C4-2B (cell line): Measurements from ENCODE around the gene KCNMB2.

Experiments
- H3K27ac ChIP-seq: fragments of 450-650 bp; 2 replicates; pipeline ENCODE4 v1.5.1; 2017
- CTCF ChIP-seq: fragments of 450-650 bp; conservative IDR thresholded peaks from 2 replicates; pipeline ENCODE4 v1.5.1; 2017; ENCODE audit warnings: mild to moderate bottlenecking
- ZFX ChIP-seq: fragments of 450-650 bp; IDR thresholded peaks from 2 replicates; pipeline ENCODE4 v1.6.1; 2017

Gene KCNMB2

DNA sequence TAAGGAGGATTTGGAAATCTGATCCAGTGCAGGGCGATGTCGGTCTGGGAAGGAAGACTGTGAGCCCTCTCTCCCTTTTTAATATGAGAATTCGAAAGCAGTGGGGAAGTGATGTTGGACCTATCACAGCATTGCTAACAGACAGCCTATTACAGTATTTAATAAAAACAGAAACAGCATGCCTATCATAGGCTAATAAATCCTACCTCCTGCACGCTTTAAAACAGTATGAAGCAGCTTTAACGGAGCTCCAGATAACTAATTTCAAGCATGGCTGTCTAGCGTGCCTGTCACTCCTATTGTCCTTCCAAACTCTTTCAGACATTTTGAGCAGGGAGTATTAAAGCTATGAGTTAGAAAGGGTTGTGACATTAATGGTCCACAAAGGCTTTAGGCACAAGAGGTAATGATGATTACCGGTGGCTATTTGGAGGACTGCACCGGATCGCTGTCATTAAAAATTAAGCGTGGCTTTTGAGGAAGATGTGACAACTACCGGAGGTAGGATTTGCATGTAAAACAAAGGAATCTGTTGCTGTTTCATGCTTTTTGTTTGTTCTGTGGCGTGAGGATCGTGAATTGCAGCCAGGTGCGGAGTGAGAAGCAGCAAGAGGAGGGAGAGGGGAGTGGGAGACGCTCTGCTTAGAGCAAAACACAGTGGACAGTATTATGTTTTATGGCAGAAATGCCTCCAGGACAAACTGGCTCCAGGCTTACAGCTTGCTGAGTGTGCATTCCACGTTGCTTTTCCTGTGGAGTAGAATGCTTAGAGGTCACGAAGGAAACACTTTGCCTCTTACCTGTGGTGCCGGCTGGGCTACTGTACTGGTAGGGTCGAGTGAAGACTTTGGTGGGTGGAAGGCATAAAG, at the start of gene KCNMB2:
TSS of gene KCNMB2 (plus strand) at position 226 of the 869 bp plus-strand sequence.
- TF ChIP-seq CTCF = no peak
- no peak for TF ChIP-seq ZFX
- H3K27ac ChIP-seq = no peak within 1 kb of the TSS

GRCh38 chr3:178486903-178487302, 49.3 kb upstream of the KCNMB2 start:
- TF ChIP-seq CTCF (no peak), ZFX (no peak)
- no peak overlapping the region for H3K27ac ChIP-seq

- H3K27ac ChIP-seq = no peak overlapping the region
- TF ChIP-seq CTCF (no peak), ZFX (no peak)
These were observed 48.5 kb upstream of the KCNMB2 start for GRCh38 chr3:178487752-178488151.

GRCh38 chr3:178491751-178492150, 44.5 kb upstream of the KCNMB2 start:
- TF ChIP-seq CTCF = no peak
- TF ChIP-seq ZFX = no peak
- H3K27ac ChIP-seq = no peak overlapping the region

GRCh38 chr3:178492491-178492890, 43.7 kb upstream of the KCNMB2 start:
- TF ChIP-seq CTCF = no peak
- TF ChIP-seq ZFX = no peak
- H3K27ac ChIP-seq = no peak overlapping the region

DNA sequence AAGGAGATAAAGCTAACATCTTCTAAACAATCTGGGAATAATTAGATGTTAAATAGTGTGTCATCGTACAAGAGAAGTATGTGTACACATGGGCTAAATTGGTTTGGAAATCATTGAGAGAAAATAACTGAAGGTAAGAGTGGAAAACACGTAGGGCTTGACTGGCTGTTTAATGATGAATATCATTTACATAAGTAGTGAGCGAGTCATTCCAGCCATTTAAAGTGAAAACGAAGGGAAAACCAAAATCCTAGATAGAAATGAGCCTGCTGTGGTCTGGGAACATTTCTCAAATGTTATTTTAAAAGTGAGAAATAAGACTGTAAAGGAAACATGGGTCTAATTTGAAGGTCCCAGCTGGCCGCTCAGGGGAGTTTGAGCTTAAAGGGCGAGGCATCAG, 41.9 kb upstream of the KCNMB2 start:
- H3K27ac ChIP-seq = no peak overlapping the region
- TF ChIP-seq ZFX (no peak), CTCF (no peak)

DNA sequence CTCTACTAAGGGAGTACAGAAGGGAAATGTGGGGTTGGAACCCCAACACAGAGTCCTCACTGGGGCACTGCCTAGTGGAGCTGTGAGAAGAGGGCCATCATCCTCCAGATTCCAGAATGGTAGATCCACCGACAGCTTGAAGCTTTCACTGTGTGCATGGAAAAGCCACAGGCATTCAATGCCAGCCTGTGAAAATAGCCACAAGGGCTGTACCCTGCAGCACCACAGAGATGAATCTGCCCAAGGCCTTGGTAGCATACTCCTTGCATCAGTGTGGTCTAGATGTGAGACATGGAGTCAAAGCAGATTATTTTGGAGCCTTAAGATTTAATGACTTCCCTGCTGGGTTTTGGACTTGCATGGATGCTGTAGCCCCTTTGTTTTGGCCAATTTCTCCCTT, 39.3 kb upstream of the KCNMB2 start:
- TF ChIP-seq CTCF = no peak
- TF ChIP-seq ZFX = no peak
- H3K27ac ChIP-seq = no peak overlapping the region
